K562 (cell line): ENCODE results near the gene TENT4B. TPM values are rescaled to one million over a fixed set of nuclear protein-coding genes. Genes with fewer than 3 reads are reported as not detected.

ENCODE experiments used
- ATAC-seq: fragments of 200-7000 bp; cut with Tn5 transposase; 3 replicates; pipeline ENCODE4 v1.9.1; 2020; ENCODE audit warnings: moderate library complexity
- BruUV-seq: library from RNA; stranded (reverse); fragments of 400-500 nt; replicated peaks from 2 replicates; lab custom pipeline; 2021; lab: Mats Ljungman, UMichigan
- CTCF ChIA-PET: fragments of 300-600 bp; formaldehyde crosslinking; extraction: SDS; loops from one replicate; lab custom pipeline; 2021; ENCODE audit warnings: low intra/inter-chr PET ratio; lab: Yijun Ruan, JAX
- POLR2A ChIA-PET: fragments of 300-600, 350-650 bp; sonication (Branson Sonifier 250); formaldehyde crosslinking; extraction: SDS; loops from one replicate; lab custom pipeline; 2021; ENCODE audit warnings: antibody characterized with exemption, inconsistent platforms; lab: Yijun Ruan, JAX
- DNase-seq, 4 experiments: peaks; one replicate each; pipeline versions ENCODE4 v3.0.0 to v3.0.0-alpha.2; 2011 to 2018; ENCODE audit warnings: low spot score in 3 of 4, mixed read lengths in 3 of 4; ENCODE audit errors: extremely low read depth in 1 of 4
- FAIRE-seq: peaks from 2 replicates; lab custom pipeline; 2011; peaks lifted over from hg19 to GRCh38; lab: Jason Lieb, UNC
- H2AFZ ChIP-seq: 2 replicates; pipeline ENCODE4 v1.6.0; 2011; ENCODE audit warnings: low read depth, low read length, control low read depth, inconsistent platforms
- H3K27ac ChIP-seq: fragments of 200-600 bp; 3 replicates; pipeline ENCODE4 v1.8.0; 2011; ENCODE audit warnings: low read depth, mild to moderate bottlenecking, control low read depth, inconsistent platforms, low read length, moderate library complexity, mixed read lengths; ENCODE audit errors: extremely low read depth
- H3K27me3 ChIP-seq, 2 experiments: fragments of 300-600 bp in 1 of 2; 2 replicates in 1 of 2; 3 replicates in 1 of 2; pipeline versions ENCODE4 v1.6.0 to v1.8.0; 2011; ENCODE audit warnings: inconsistent platforms in 2 of 2, low read length in 2 of 2, mild to moderate bottlenecking in 1 of 2, mixed read lengths in 1 of 2, moderate library complexity in 1 of 2; ENCODE audit not compliant: control insufficient read depth in 2 of 2, insufficient read depth in 2 of 2
- H3K36me3 ChIP-seq: fragments of 300-600 bp; 3 replicates; pipeline ENCODE4 v1.8.0; 2011; ENCODE audit warnings: mild to moderate bottlenecking, low read length, inconsistent platforms; ENCODE audit not compliant: control insufficient read depth, insufficient read depth
- H3K4me1 ChIP-seq, 2 experiments: fragments of 200-600 bp in 1 of 2; replicated peaks in 1 of 2; 2 replicates in 1 of 2; 3 replicates in 1 of 2; pipeline versions ENCODE4 v1.5.1 to v1.8.0; 2011; ENCODE audit warnings: inconsistent platforms in 2 of 2, low read length in 2 of 2, mild to moderate bottlenecking in 1 of 2, mixed read lengths in 1 of 2, moderate library complexity in 1 of 2; ENCODE audit not compliant: control insufficient read depth in 2 of 2, insufficient read depth in 2 of 2
- H3K4me2 ChIP-seq: 2 replicates; pipeline ENCODE4 v1.6.1; 2011; ENCODE audit warnings: low read length, control low read depth, inconsistent platforms, mixed read lengths; ENCODE audit not compliant: insufficient read depth
- H3K4me3 ChIP-seq: fragments of 200-600 bp; sonication (generic), shearing (Covaris generic); 2 replicates; pipeline ENCODE4 v1.5.1; 2016; ENCODE audit warnings: control low read depth, inconsistent platforms
- H3K79me2 ChIP-seq: fragments of 200-600 bp; 3 replicates; pipeline ENCODE4 v1.8.0; 2011; ENCODE audit warnings: low read length, inconsistent platforms; ENCODE audit not compliant: control insufficient read depth, insufficient read depth
- H3K9ac ChIP-seq, 2 experiments: 2 replicates each; pipeline versions ENCODE4 v1.6.0 to v1.6.1; 2011; ENCODE audit warnings: low read depth in 2 of 2, low read length in 2 of 2, control low read depth in 1 of 2, inconsistent platforms in 1 of 2, mild to moderate bottlenecking in 1 of 2, mixed read lengths in 1 of 2; ENCODE audit not compliant: insufficient read depth in 1 of 2
- H3K9me1 ChIP-seq: one replicate; pipeline ENCODE4 v1.6.0; 2011; ENCODE audit warnings: inconsistent platforms, mild to moderate bottlenecking, low read length, moderate library complexity; ENCODE audit not compliant: control insufficient read depth, insufficient read depth
- H3K9me3 ChIP-seq: replicated peaks from 2 replicates; pipeline ENCODE4 v1.5.1; 2011; ENCODE audit warnings: low read depth, low read length, inconsistent platforms; ENCODE audit not compliant: control insufficient read depth, insufficient read depth
- H4K20me1 ChIP-seq: replicated peaks from 2 replicates; pipeline ENCODE4 v1.6.1; 2011; ENCODE audit warnings: low read length, inconsistent platforms, mixed read lengths; ENCODE audit not compliant: control insufficient read depth, insufficient read depth
- EP300 ChIP-seq: IDR thresholded peaks from 2 replicates; pipeline ENCODE4 v1.6.1; 2012; ENCODE audit warnings: low read length, improper control_type of control experiment
- FOXP4 ChIP-seq: sonication (generic); formaldehyde crosslinking; IDR thresholded peaks from 2 replicates; pipeline ENCODE4 v1.8.0; 2022; ENCODE audit warnings: mild to moderate bottlenecking, missing genetic modification reagents, borderline replicate concordance
- HDAC8 ChIP-seq: fragments of 450-650 bp; IDR thresholded peaks from 2 replicates; pipeline ENCODE4 v1.6.1; 2016; ENCODE audit warnings: mild to moderate bottlenecking, missing genetic modification characterization, moderate library complexity, missing compliant biosample characterization
- MXI1 ChIP-seq: IDR thresholded peaks from 2 replicates; pipeline ENCODE4 v1.6.1; 2011; ENCODE audit warnings: low read depth, mild to moderate bottlenecking, improper control_type of control experiment, low read length
- NR2F6 ChIP-seq: fragments of 450-650 bp; formaldehyde crosslinking; IDR thresholded peaks from 2 replicates; pipeline ENCODE4 v1.4.0; 2020; ENCODE audit warnings: mild to moderate bottlenecking
- PHF21A ChIP-seq: fragments of 450-650 bp; IDR thresholded peaks from 2 replicates; pipeline ENCODE4 v1.6.1; 2017; ENCODE audit warnings: low read depth, borderline replicate concordance
- PKNOX1 ChIP-seq: fragments of 450-650 bp; IDR thresholded peaks from 2 replicates; pipeline ENCODE4 v1.6.1; 2016
- PML ChIP-seq: IDR thresholded peaks from 2 replicates; pipeline ENCODE4 v1.6.1; 2012; ENCODE audit warnings: low read length, inconsistent platforms
- POLR2AphosphoS5 ChIP-seq: IDR thresholded peaks from 2 replicates; pipeline ENCODE4 v1.6.1; 2011; ENCODE audit warnings: mild to moderate bottlenecking, low read depth, low read length, moderate library complexity; ENCODE audit not compliant: control insufficient read depth, insufficient read depth
- SLC30A9 ChIP-seq: fragments of 250-450 bp; sonication (Bioruptor Pico); IDR thresholded peaks from 2 replicates; pipeline ENCODE4 v1.8.0; 2022; ENCODE audit warnings: mild to moderate bottlenecking, moderate library complexity
- TAF9B ChIP-seq: fragments of 450-650 bp; IDR thresholded peaks from 2 replicates; pipeline ENCODE4 v1.6.1; 2018; ENCODE audit warnings: mild to moderate bottlenecking; ENCODE audit not compliant: partially characterized antibody
- ZBTB49 ChIP-seq: sonication (generic); formaldehyde crosslinking; IDR thresholded peaks from 2 replicates; pipeline ENCODE4 v1.8.0; 2022; ENCODE audit warnings: missing genetic modification reagents, mild to moderate bottlenecking, borderline replicate concordance
- ZFP36 ChIP-seq: fragments of 150-350 bp; IDR thresholded peaks from 2 replicates; pipeline ENCODE4 v1.6.1; 2018; ENCODE audit warnings: low read length, low read depth; ENCODE audit not compliant: partially characterized antibody
- ZNF175 ChIP-seq: fragments of 200-800 bp; sonication (Bioruptor generic); IDR thresholded peaks from 2 replicates; pipeline ENCODE4 v1.6.1; 2016; ENCODE audit warnings: low read depth, mild to moderate bottlenecking, missing genetic modification characterization, missing compliant biosample characterization
- ZNF75A ChIP-seq: fragments of 450-650 bp; formaldehyde crosslinking; IDR thresholded peaks from 2 replicates; pipeline ENCODE4 v1.4.0; 2020; ENCODE audit warnings: mild to moderate bottlenecking
- WGBS: fragments of 100-300 bp; shearing (Covaris generic); methylation state at CpG from one replicate; pipeline ENCODE4 v1.1.6; 2016; ENCODE audit warnings: low coverage, mixed read lengths; ENCODE audit not compliant: insufficient coverage; ENCODE audit errors: missing lambda C conversion rate; 5-methylcytosine and 5-hydroxymethylcytosine counted together
- in situ Hi-C: fragments of 300-500 bp; cut with MboI; formaldehyde crosslinking; loops from 4 replicates; pipeline ENCODE4 v1.15.0; 2018; ENCODE audit warnings: inconsistent platforms, mixed read lengths
- intact Hi-C: fragments of 100-400 bp; cut with micrococcal nuclease; formaldehyde crosslinking; loops from 2 replicates; pipeline ENCODE4 v1.14.2; 2022
- polyA plus RNA-seq, 8 experiments: library from polyadenylated mRNA; depleted of rRNA in 4 of 8; stranded (reverse) in 5 of 8; unstranded in 3 of 8; fragments of >200 nt; fragmentation: Nextera tagmentation in 2 of 8; fragmentation: Illumina TruSeq in 1 of 8; extraction: Ambion mirVana in 2 of 8; extraction: Trizol in 1 of 8; gene quantifications; 2 replicates each; pipeline versions ENCODE4 v1.2.1 to v1.2.3, GENCODE V29; 2011 to 2014; ENCODE audit warnings: inconsistent platforms in 1 of 8, missing spikeins in 1 of 8
- total RNA-seq, 7 experiments: library from RNA; depleted of rRNA in 6 of 7; stranded (reverse); fragments of >200 nt in 6 of 7; fragmentation: Illumina TruSeq in 2 of 7; extraction: Trizol in 2 of 7; gene quantifications; 2 replicates each; pipeline versions ENCODE4 v1.2.1 to v1.2.3, GENCODE V29; 2011 to 2021; ENCODE audit warnings: low replicate concordance in 1 of 7

TENT4B gene
- total and polyA plus RNA-seq, 9 of the 15 experiments (the other 6 are each of a cell fraction or from before 2014, with no cell fraction given): 5.2 to 8.4 (median 7.0) TPM

- Histone ChIP-seq H3K36me3 (peaks cover 7% of the 10 kb centered on the region; the same call in 1 of the 3 replicates), H4K20me1 (no peaks in the 10 kb centered on the region), H3K27me3 (no peaks in the 10 kb centered on the region), H3K9me1 (no peaks in the 10 kb centered on the region), H3K9ac (peak overlapping the region in 1 of 2 experiments; percentile 77; a peak in 3 of 4 replicates), H2AFZ (no peak overlapping the region), H3K9me3 (no peaks in the 10 kb centered on the region), H3K27ac (no peak overlapping the region), H3K79me2 (peaks cover 71% of the 10 kb centered on the region), H3K4me2 (no peak overlapping the region), H3K4me1 (peaks cover 61 to 63% of the 10 kb centered on the region in 2 experiments), H3K4me3 (no peak overlapping the region)
- ATAC-seq: no peak
- intact Hi-C loops: loop anchor here (5.0 kb wide), 1 partner anchor 73 kb away; no protein-coding TSS in a partner anchor
- in situ Hi-C loops: no loop called here
- no peak for FAIRE-seq
- WGBS: 82% methylated on average over 5 of the region's 8 CpGs
- no peak for DNase-seq
- CTCF ChIA-PET: no interaction called here
- BruUV-seq: no TSS peak
- POLR2A ChIA-PET: interaction anchor here (0.7 to 4.1 kb wide), 6 partner anchors 8 to 416 kb away, joined by 3 to 13 read pairs (median 4); no protein-coding TSS in a partner anchor
- no peak for TF ChIP-seq ZNF75A
- no peak for TF ChIP-seq FOXP4 (CRISPR knock-in tag)
- TF ChIP-seq ZFP36: no peak
- TF ChIP-seq TAF9B: no peak
- TF ChIP-seq EP300: no peak
- TF ChIP-seq SLC30A9: no peak
- no peak for TF ChIP-seq ZNF175 (CRISPR knock-in tag)
- TF ChIP-seq NR2F6 (CRISPR knock-in tag): no peak
- no peak for TF ChIP-seq MXI1
- no peak for TF ChIP-seq POLR2AphosphoS5
- no peak for TF ChIP-seq PHF21A
- TF ChIP-seq PML: no peak
- TF ChIP-seq HDAC8 (tag): no peak
- no peak for TF ChIP-seq ZBTB49 (CRISPR knock-in tag)
- TF ChIP-seq PKNOX1: no peak
These were observed 95.7 kb downstream of the TENT4B start for GRCh38 chr16:50248845-50249244.
